BE2C (cell line): Measurements from ENCODE around the gene CMAS.

Experiments used
- DNase-seq: peaks from one replicate; pipeline ENCODE4 v3.0.0-alpha.2; 2020
- H3K27me3 ChIP-seq: fragments of 250-450 bp; sonication (Bioruptor Pico); 2 replicates; pipeline ENCODE4 v1.5.1; 2020; ENCODE audit warnings: mild to moderate bottlenecking
- H3K36me3 ChIP-seq: fragments of 250-450 bp; sonication (Bioruptor Pico); 2 replicates; pipeline ENCODE4 v1.5.1; 2020; ENCODE audit warnings: mild to moderate bottlenecking
- H3K4me1 ChIP-seq: fragments of 250-450 bp; sonication (Bioruptor Pico); 2 replicates; pipeline ENCODE4 v1.5.1; 2020
- H3K4me3 ChIP-seq: 2 replicates; pipeline ENCODE4 v1.5.1; 2011; ENCODE audit warnings: low read depth, low read length
- H3K9me3 ChIP-seq: fragments of 250-450 bp; sonication (Bioruptor Pico); 2 replicates; pipeline ENCODE4 v1.5.1; 2020
- CTCF ChIP-seq: IDR thresholded peaks from 2 replicates; pipeline ENCODE4 v1.5.1; 2012; ENCODE audit warnings: mild to moderate bottlenecking, low read depth, low read length

CMAS gene

GRCh38 chr12:22043943-22044342 lies 2.1 kb upstream of the CMAS start:
- H3K9me3 ChIP-seq: no peaks in the 10 kb centered on the region
- TF ChIP-seq CTCF: no peak
- no peaks in the 10 kb centered on the region for H3K4me1 ChIP-seq
- H3K4me3 ChIP-seq: no peak overlapping the region
- H3K36me3 ChIP-seq: no peaks in the 10 kb centered on the region
- H3K27me3 ChIP-seq: no peaks in the 10 kb centered on the region
- no peak for DNase-seq

GRCh38 chr12:22044391-22044790 lies 1.6 kb upstream of the CMAS start:
- no peak for TF ChIP-seq CTCF
- DNase-seq: no peak
- H3K4me1 ChIP-seq: no peaks in the 10 kb centered on the region

GRCh38 chr12:22046968-22047390 lies 961 bp downstream of the CMAS start:
- no peaks in the 10 kb centered on the region for H3K27me3 ChIP-seq
- no peaks in the 10 kb centered on the region for H3K9me3 ChIP-seq
- H3K36me3 ChIP-seq: no peaks in the 10 kb centered on the region
- TF ChIP-seq CTCF: no peak
- DNase-seq: no peak
- no peaks in the 10 kb centered on the region for H3K4me1 ChIP-seq
- H3K4me3 ChIP-seq: peak overlapping the region; percentile 90

More at GRCh38 chr12:22044391-22044790, 1.6 kb upstream of the CMAS start:
- Histone ChIP-seq H3K27me3 (no peaks in the 10 kb centered on the region), H3K9me3 (no peaks in the 10 kb centered on the region), H3K36me3 (no peaks in the 10 kb centered on the region), H3K4me3 (no peak overlapping the region)

GRCh38 chr12:22047494-22047893 lies 1.5 kb downstream of the CMAS start:
- Histone ChIP-seq H3K9me3 (no peaks in the 10 kb centered on the region), H3K36me3 (no peaks in the 10 kb centered on the region), H3K27me3 (no peaks in the 10 kb centered on the region), H3K4me3 (no peak overlapping the region), H3K4me1 (no peaks in the 10 kb centered on the region)
- TF ChIP-seq CTCF: no peak
- DNase-seq: no peak

- Histone ChIP-seq H3K4me1 (no peaks in the 10 kb centered on the region), H3K27me3 (no peaks in the 10 kb centered on the region), H3K4me3 (no peak overlapping the region), H3K9me3 (no peaks in the 10 kb centered on the region), H3K36me3 (no peaks in the 10 kb centered on the region)
- TF ChIP-seq CTCF: no peak
- DNase-seq: no peak
Observed at GRCh38 chr12:22048351-22049041, 2.5 kb downstream of the CMAS start.

- Histone ChIP-seq H3K4me1 (no peaks in the 10 kb centered on the region), H3K9me3 (no peaks in the 10 kb centered on the region), H3K27me3 (no peaks in the 10 kb centered on the region), H3K36me3 (no peaks in the 10 kb centered on the region; the same call in 1 of the 2 replicates), H3K4me3 (no peak overlapping the region)
- DNase-seq: no peak
- TF ChIP-seq CTCF: no peak
Observed at GRCh38 chr12:22050078-22050477, 4.1 kb downstream of the CMAS start.
